Rectal smooth muscle tissue (tissue), 1 donor: ENCODE measurements around the gene CRB3.
A peak's percentile ranks its signal among the peaks of the same experiment; 100 is the strongest.

Experiments used
- H3K27ac ChIP-seq: one replicate; pipeline ENCODE4 v1.7.0; 2013; ENCODE audit warnings: low read depth, low read length, inconsistent platforms
- H3K27me3 ChIP-seq: one replicate; pipeline ENCODE4 v1.7.0; 2013; ENCODE audit warnings: low read length; ENCODE audit not compliant: control insufficient read depth, insufficient read depth
- H3K36me3 ChIP-seq: one replicate; pipeline ENCODE4 v1.7.0; 2013; ENCODE audit warnings: low read length; ENCODE audit not compliant: control insufficient read depth, insufficient read depth
- H3K4me1 ChIP-seq: one replicate; pipeline ENCODE4 v1.7.0; 2013; ENCODE audit warnings: low read length; ENCODE audit not compliant: control insufficient read depth, insufficient read depth
- H3K4me3 ChIP-seq: one replicate; pipeline ENCODE4 v1.7.0; 2013; ENCODE audit warnings: low read length
- H3K9ac ChIP-seq: one replicate; pipeline ENCODE4 v1.7.0; 2013; ENCODE audit warnings: low read length

The CRB3 gene

GRCh38 chr19:6464070-6464873 is at the start of gene CRB3:
Gene CRB3, plus strand, starts transcription at chr19:6464271. Its CDS starts 431 bp downstream, at chr19:6464702.
- H3K36me3 ChIP-seq: no peaks in the 10 kb centered on the region
- H3K27me3 ChIP-seq: peaks cover 8% of the 10 kb centered on the region
- no peak within 1 kb of the TSS for H3K27ac ChIP-seq
- no peak within 1 kb of the TSS for H3K9ac ChIP-seq
- no peaks in the 10 kb centered on the region for H3K4me1 ChIP-seq
- H3K4me3 ChIP-seq: peak within 1 kb of the TSS; percentile 60

GRCh38 chr19:6414793-6415590 is 49.1 kb upstream of the CRB3 start:
- no peak overlapping the region for H3K9ac ChIP-seq
- no peak overlapping the region for H3K4me3 ChIP-seq
- peaks cover 39% of the 10 kb centered on the region for H3K36me3 ChIP-seq
- H3K27me3 ChIP-seq: no peaks in the 10 kb centered on the region
- H3K4me1 ChIP-seq: no peaks in the 10 kb centered on the region
- H3K27ac ChIP-seq: no peak overlapping the region

- no peak overlapping the region for H3K27ac ChIP-seq
- no peak overlapping the region for H3K4me3 ChIP-seq
- no peak overlapping the region for H3K9ac ChIP-seq
- H3K27me3 ChIP-seq: no peaks in the 10 kb centered on the region
- H3K4me1 ChIP-seq: no peaks in the 10 kb centered on the region
- H3K36me3 ChIP-seq: peaks cover 39% of the 10 kb centered on the region
Observed at GRCh38 chr19:6415591-6416190, 48.4 kb upstream of the CRB3 start.

- H3K4me3 ChIP-seq: no peak overlapping the region
- no peak overlapping the region for H3K27ac ChIP-seq
- H3K36me3 ChIP-seq: peaks cover 42% of the 10 kb centered on the region
- H3K9ac ChIP-seq: no peak overlapping the region
- no peaks in the 10 kb centered on the region for H3K27me3 ChIP-seq
- H3K4me1 ChIP-seq: no peaks in the 10 kb centered on the region
Observed at GRCh38 chr19:6416658-6417405, 47.2 kb upstream of the CRB3 start.

DNA sequence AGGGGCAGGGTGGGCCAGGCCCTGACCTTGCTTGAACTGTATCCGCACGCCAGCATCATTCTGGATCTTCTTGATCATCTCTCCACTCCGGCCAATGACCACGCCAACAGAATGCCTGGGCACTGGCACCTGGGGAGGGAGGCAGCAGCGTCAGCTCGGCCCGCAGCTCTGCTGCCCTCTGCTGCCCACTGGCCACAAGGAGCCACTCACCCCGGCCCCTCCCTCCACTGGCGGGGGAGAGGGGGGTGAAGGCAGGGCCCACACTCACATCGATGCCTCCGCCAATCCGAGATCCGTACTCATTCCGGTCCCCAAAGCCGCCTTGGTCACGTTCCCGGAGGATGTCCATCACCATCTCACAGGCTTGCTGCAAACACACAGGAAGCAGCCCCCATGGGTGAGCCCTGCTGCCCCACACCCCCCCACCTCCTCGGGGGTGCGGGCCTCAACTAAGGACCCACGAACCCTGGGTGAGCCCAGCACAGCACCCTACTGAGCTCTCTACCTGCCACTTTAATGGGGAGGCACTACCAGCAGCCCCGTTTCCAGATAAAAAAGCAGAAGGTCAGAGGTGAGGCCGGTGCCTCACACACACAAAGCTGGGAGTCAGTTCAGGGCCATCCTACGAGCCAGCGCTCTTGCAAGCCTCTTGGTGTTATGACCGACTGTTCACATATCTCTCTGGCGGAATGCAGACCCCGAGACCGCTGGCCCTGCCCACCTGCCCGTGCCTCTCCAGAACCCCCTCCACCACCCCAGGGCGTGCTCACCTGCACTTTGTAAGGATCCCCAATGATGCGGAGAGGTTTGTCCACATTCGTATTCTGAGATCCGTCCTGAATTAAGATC is 46.1 kb upstream of the CRB3 start:
- no peak overlapping the region for H3K27ac ChIP-seq
- H3K4me3 ChIP-seq: no peak overlapping the region
- no peaks in the 10 kb centered on the region for H3K4me1 ChIP-seq
- no peaks in the 10 kb centered on the region for H3K27me3 ChIP-seq
- H3K36me3 ChIP-seq: peaks cover 43% of the 10 kb centered on the region
- H3K9ac ChIP-seq: no peak overlapping the region

- no peak overlapping the region for H3K27ac ChIP-seq
- peaks cover 5% of the 10 kb centered on the region for H3K4me1 ChIP-seq
Observed at GRCh38 chr19:6418562-6418932, 45.5 kb upstream of the CRB3 start.

DNA sequence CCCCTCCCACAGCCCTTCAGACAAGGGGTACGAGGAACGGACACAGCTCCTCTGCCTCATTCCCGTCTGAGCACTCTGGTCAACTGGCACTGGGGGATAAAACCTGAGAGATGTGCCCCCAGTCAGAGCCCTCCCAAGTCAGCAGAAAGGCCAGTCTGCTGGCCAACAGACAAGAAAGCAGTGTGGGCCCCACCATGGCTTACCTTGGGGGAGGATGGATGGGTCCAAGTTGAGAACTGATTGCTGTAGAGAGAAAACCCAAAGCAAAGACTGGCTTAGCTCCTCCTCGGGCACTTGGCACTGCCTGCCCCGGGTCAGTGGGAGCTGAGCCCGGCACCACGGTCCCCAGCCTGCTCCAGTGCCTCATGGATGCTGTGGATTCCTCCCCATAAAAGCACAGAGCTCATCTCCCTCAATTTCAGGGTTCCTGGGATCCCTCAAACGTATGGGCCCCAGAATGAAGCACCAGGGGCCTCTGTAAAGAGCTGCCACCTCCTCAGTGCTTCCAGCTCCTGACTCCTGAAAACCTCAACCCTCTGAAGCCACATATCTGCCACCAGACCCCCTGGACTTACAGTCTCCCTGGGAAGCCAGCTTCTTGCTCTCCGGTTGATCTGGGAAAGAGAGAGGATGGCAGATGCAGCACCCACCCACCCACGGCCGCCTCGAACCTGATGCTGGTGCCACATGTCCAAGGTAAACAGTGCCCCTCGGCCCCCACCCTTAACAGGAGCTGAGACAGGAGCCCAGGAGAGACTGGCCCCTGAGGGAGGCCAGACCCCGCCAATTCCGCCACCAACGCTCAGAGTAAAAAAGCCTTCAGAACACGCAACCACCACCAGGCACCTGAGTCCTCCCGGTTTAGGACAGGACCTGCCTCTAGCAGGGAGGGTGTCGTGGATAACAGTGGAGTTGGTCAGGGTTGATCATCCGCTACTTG is 42.7 kb upstream of the CRB3 start:
- Histone ChIP-seq H3K9ac (no peak overlapping the region), H3K36me3 (peaks cover 24% of the 10 kb centered on the region)

More at GRCh38 chr19:6418562-6418932, 45.5 kb upstream of the CRB3 start:
- no peak overlapping the region for H3K9ac ChIP-seq
- H3K27me3 ChIP-seq: no peaks in the 10 kb centered on the region
- H3K4me3 ChIP-seq: no peak overlapping the region
- H3K36me3 ChIP-seq: peaks cover 43% of the 10 kb centered on the region

DNA sequence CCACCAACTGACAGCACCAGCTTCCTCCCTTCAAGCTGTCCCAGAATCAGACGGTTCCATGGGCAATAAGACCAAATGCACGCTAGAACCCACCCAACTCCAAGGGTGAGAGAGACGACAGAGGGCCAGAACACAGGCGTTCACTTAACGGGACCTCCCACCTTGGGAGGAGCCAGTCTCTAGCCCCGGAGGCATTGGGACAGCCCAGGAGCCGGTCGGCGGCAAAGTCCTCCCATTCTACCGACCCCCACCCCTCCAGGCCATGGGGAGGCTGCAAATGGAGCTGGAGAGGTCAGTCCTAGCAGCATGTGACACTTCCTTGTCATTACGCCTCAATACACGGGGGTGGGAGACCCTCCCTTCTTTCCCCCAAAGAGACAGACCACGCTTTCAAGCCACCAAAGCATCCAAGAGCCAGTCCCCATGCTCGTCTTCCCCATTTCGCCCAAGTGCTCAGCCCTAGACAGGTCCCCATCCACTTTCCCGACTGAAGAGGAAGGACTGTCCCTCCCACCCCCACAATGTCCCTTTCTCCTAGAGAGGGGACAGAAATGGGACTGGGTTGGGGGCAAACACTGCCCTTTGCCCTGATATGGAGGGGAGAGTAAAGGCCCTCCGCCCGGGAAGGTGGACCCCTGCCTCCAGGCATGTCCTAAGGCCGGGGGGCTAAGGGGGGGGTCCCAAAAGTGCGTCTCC is 40.4 kb upstream of the CRB3 start:
- Histone ChIP-seq H3K4me3 (peak overlapping the region; percentile 85), H3K27ac (peak overlapping the region; percentile 41), H3K27me3 (no peaks in the 10 kb centered on the region), H3K36me3 (peaks cover 5% of the 10 kb centered on the region), H3K9ac (peak overlapping the region; percentile 29), H3K4me1 (peaks cover 7% of the 10 kb centered on the region)

More for the DNA sequence above, 42.7 kb upstream of the CRB3 start:
- H3K4me3 ChIP-seq: no peak overlapping the region
- peaks cover 7% of the 10 kb centered on the region for H3K4me1 ChIP-seq
- H3K27ac ChIP-seq: no peak overlapping the region
- no peaks in the 10 kb centered on the region for H3K27me3 ChIP-seq

GRCh38 chr19:6424195-6424938 is 39.7 kb upstream of the CRB3 start, which contains the start of gene KHSRP:
Gene KHSRP, minus strand, starts transcription at chr19:6424811. Its CDS starts 110 bp downstream, at chr19:6424701.
- peak within 1 kb of the TSS; percentile 79 for H3K27ac ChIP-seq
- H3K27me3 ChIP-seq: no peaks in the 10 kb centered on the region
- H3K36me3 ChIP-seq: peaks cover 5% of the 10 kb centered on the region
- peaks cover 7% of the 10 kb centered on the region for H3K4me1 ChIP-seq
- H3K9ac ChIP-seq: peak within 1 kb of the TSS; percentile 29
- peak within 1 kb of the TSS; percentile 85 for H3K4me3 ChIP-seq
